Right lobe of liver (tissue), 4 donors: ENCODE data around the gene EZR.

Source experiments
- POLR2A ChIP-seq: fragments of 450-650 bp; IDR thresholded peaks from one replicate; pipeline ENCODE4 v1.6.1; 2017; ENCODE audit warnings: antibody characterized with exemption, mild to moderate bottlenecking
- TF ChIP-seq, protein P1 (sequence below), 4 donors: fragments of 200-600 bp in 3 of 4; fragments of 450-650 bp in 1 of 4; IDR thresholded peaks; one replicate each; pipeline versions ENCODE4 v1.5.1 to v1.8.0; 2016 to 2022; ENCODE audit warnings: antibody characterized with exemption in 4 of 4, mild to moderate bottlenecking in 2 of 4
- donor health status: DM: no; HTN: no; CAD: no.
- donor health status: DM: no; HTN: no; CAD: no.
- donor health status: DM: no; HTN: yes; CAD: no.

- no peak for TF ChIP-seq POLR2A
- TF ChIP-seq, protein P1, sequence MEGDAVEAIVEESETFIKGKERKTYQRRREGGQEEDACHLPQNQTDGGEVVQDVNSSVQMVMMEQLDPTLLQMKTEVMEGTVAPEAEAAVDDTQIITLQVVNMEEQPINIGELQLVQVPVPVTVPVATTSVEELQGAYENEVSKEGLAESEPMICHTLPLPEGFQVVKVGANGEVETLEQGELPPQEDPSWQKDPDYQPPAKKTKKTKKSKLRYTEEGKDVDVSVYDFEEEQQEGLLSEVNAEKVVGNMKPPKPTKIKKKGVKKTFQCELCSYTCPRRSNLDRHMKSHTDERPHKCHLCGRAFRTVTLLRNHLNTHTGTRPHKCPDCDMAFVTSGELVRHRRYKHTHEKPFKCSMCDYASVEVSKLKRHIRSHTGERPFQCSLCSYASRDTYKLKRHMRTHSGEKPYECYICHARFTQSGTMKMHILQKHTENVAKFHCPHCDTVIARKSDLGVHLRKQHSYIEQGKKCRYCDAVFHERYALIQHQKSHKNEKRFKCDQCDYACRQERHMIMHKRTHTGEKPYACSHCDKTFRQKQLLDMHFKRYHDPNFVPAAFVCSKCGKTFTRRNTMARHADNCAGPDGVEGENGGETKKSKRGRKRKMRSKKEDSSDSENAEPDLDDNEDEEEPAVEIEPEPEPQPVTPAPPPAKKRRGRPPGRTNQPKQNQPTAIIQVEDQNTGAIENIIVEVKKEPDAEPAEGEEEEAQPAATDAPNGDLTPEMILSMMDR (IDR thresholded peaks at IDR 0.05) = no peak
Observed at GRCh38 chr6:158860279-158860865, 41.2 kb upstream of the EZR start.
